NCI-H1417 (cell line): ENCODE results near the gene TENT4B.

Source experiments
- DNase-seq, 3 experiments: peaks; one replicate each; lab custom pipeline; 2025; lab: John Stamatoyannopoulos, UW

The TENT4B gene

GRCh38 chr16:50256604-50257003 lies 103.5 kb downstream of the TENT4B start:
- no peak for DNase-seq

GRCh38 chr16:50257876-50258275 lies 104.8 kb downstream of the TENT4B start:
- no peak for DNase-seq

- peak; percentile 58 to 87 (median 60) for DNase-seq
Measured at GRCh38 chr16:50259334-50260205, 106.5 kb downstream of the TENT4B start.

- DNase-seq, result no peak
Measured at GRCh38 chr16:50260206-50261159, 107.4 kb downstream of the TENT4B start.

GRCh38 chr16:50261160-50261706 lies 108.1 kb downstream of the TENT4B start:
- no peak for DNase-seq

- DNase-seq, result no peak
Measured at GRCh38 chr16:50261707-50262235, 108.7 kb downstream of the TENT4B start.

- no peak for DNase-seq
Measured at GRCh38 chr16:50263060-50263909, 110.2 kb downstream of the TENT4B start.

- DNase-seq, result no peak
Measured at GRCh38 chr16:50263940-50264929, 111.1 kb downstream of the TENT4B start.

- DNase-seq, result no peak
Measured at GRCh38 chr16:50265260-50265659, 112.2 kb downstream of the TENT4B start.

- DNase-seq, result no peak
Measured at GRCh38 chr16:50265716-50266336, 112.7 kb downstream of the TENT4B start.

GRCh38 chr16:50266337-50267091 lies 113.4 kb downstream of the TENT4B start, which contains the start of gene ADCY7:
ADCY7 (plus strand) TSS chr16:50266551; CDS start chr16:50288180, 21,629 bp downstream.
- peak in 1 of 3 experiments; percentile 10 for DNase-seq

- DNase-seq, result no peak
Measured at GRCh38 chr16:50267151-50267631, 114.1 kb downstream of the TENT4B start.

- DNase-seq, result no peak
Measured at GRCh38 chr16:50267651-50268050, 114.5 kb downstream of the TENT4B start.

- no peak for DNase-seq
Measured at GRCh38 chr16:50268352-50268751, 115.2 kb downstream of the TENT4B start.

- DNase-seq, result no peak
Measured at GRCh38 chr16:50269061-50269705, 116.1 kb downstream of the TENT4B start.

- DNase-seq, result no peak
Measured at GRCh38 chr16:50269769-50270509, 116.8 kb downstream of the TENT4B start.

GRCh38 chr16:50270510-50271147 lies 117.5 kb downstream of the TENT4B start:
- no peak for DNase-seq
